ENCODE results near the gene TPK1. TPM values are rescaled to one million over a fixed set of nuclear protein-coding genes. Genes with fewer than 3 reads are reported as not detected.

Gene TPK1
- polyA plus RNA-seq, 1 experiment = 1.2 TPM

DNA sequence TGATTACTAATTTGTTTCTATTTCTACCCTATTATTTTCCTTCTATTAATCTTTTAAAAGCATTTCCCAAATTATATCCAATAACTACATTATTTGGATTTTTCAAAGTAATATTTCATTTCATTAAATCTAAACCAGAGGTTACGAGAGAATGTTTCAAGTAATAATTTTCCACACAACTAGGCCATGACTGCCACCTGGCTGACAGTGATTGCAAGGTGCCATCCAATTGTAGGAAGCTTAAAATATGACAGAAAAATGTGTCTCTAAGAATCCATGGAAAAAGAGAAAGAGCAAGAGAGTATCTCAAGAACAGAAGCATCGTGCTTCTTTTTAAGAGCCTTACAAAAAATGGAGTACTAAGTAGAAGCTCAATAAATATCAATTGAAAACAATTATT is 48.7 kb downstream of the TPK1 start:
- no peak overlapping the region for H3K4me3 ChIP-seq (ENCODE audit: low read depth, low read length)
- TF ChIP-seq, protein P1, sequence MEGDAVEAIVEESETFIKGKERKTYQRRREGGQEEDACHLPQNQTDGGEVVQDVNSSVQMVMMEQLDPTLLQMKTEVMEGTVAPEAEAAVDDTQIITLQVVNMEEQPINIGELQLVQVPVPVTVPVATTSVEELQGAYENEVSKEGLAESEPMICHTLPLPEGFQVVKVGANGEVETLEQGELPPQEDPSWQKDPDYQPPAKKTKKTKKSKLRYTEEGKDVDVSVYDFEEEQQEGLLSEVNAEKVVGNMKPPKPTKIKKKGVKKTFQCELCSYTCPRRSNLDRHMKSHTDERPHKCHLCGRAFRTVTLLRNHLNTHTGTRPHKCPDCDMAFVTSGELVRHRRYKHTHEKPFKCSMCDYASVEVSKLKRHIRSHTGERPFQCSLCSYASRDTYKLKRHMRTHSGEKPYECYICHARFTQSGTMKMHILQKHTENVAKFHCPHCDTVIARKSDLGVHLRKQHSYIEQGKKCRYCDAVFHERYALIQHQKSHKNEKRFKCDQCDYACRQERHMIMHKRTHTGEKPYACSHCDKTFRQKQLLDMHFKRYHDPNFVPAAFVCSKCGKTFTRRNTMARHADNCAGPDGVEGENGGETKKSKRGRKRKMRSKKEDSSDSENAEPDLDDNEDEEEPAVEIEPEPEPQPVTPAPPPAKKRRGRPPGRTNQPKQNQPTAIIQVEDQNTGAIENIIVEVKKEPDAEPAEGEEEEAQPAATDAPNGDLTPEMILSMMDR (IDR thresholded peaks at IDR 0.05; ENCODE audit: insufficient read depth, low read depth, low read length) = no peak
- ChIA-PET CTCF (no interaction called here), POLR2A (no interaction called here)
- no peak for DNase-seq (ENCODE audit: low read depth)
- H3K27me3 ChIP-seq (ENCODE audit: control insufficient read depth, insufficient read depth, low read length) = no peaks in the 10 kb centered on the region
- no peaks in the 10 kb centered on the region for H3K36me3 ChIP-seq (ENCODE audit: control insufficient read depth, insufficient read depth, low read length)

DNA sequence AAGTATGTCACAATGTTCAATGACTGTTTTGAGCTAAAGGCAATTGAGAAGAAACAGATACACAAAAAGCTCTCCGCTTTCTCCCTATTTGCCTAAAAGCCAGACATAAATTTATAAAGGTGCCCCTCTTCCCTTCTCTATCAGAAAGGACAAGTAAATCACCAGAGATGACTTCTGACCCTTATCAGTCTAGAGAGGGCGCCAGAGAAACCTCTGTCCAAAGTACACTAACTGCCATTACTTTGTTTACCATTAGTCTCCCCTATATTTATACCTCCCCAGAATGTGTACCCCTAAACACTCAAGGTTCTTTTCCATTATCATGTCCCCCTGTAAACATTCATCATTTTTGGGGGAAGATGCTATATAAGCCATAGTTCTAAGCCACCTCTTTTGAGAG is 49.3 kb downstream of the TPK1 start:
- no peak overlapping the region for H3K4me3 ChIP-seq (ENCODE audit: low read depth, low read length)
- no peaks in the 10 kb centered on the region for H3K27me3 ChIP-seq (ENCODE audit: control insufficient read depth, insufficient read depth, low read length)
- H3K36me3 ChIP-seq (ENCODE audit: control insufficient read depth, insufficient read depth, low read length) = no peaks in the 10 kb centered on the region
- TF ChIP-seq, protein P1 (IDR thresholded peaks at IDR 0.05; ENCODE audit: insufficient read depth, low read depth, low read length) = no peak
- CTCF ChIA-PET = no interaction called here
- POLR2A ChIA-PET = no interaction called here
- DNase-seq (ENCODE audit: low read depth) = no peak

DNA sequence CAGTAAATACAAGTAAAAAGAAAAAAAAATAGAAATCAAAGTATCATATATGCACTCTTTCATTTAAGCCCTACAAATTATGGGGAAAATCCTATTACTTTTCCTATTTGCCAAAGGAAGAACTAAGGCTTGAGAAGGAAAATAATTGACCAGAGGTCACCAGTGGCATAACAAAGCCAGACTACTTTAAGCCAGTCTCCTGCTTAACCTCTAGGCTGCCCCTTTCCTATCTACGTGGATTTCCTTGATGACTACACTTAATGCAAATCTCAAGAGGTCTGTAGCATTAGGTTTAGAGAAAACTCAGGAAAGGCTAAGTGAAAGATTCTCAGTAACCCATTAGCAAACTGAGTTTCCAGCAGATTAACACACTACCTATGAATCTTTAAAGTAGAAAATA is 49.8 kb downstream of the TPK1 start:
- Histone ChIP-seq H3K4me3 (ENCODE audit: low read depth, low read length) (no peak overlapping the region), H3K27me3 (ENCODE audit: control insufficient read depth, insufficient read depth, low read length) (no peaks in the 10 kb centered on the region), H3K36me3 (ENCODE audit: control insufficient read depth, insufficient read depth, low read length) (no peaks in the 10 kb centered on the region)
- ChIA-PET CTCF (no interaction called here), POLR2A (no interaction called here)
- TF ChIP-seq, protein P1 (IDR thresholded peaks at IDR 0.05; ENCODE audit: insufficient read depth, low read depth, low read length) = no peak
- DNase-seq (ENCODE audit: low read depth) = no peak

DNA sequence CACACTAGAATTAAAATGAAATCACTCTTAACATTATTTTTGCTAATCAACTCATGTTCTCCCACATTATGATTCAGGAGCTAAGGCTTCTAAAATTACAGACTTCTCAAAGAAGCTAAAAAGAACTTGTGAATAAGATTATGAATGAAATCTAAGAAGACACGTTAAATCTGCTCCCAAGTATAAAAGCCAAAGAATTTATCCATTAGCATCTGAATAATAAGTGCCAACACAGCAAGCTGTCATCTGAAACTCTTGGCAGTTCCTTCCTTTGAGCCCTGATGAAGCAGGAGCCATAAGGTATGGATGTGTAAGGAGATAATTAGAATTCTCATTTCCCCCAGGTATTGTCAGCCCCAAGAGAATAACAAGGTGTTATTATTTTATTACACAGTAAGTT is 50.3 kb downstream of the TPK1 start:
- TF ChIP-seq, protein P1 (IDR thresholded peaks at IDR 0.05; ENCODE audit: insufficient read depth, low read depth, low read length) = no peak
- CTCF ChIA-PET = no interaction called here
- POLR2A ChIA-PET = no interaction called here
- Histone ChIP-seq H3K36me3 (ENCODE audit: control insufficient read depth, insufficient read depth, low read length) (no peaks in the 10 kb centered on the region), H3K27me3 (ENCODE audit: control insufficient read depth, insufficient read depth, low read length) (no peaks in the 10 kb centered on the region), H3K4me3 (ENCODE audit: low read depth, low read length) (no peak overlapping the region)
- DNase-seq (ENCODE audit: low read depth) = no peak

DNA sequence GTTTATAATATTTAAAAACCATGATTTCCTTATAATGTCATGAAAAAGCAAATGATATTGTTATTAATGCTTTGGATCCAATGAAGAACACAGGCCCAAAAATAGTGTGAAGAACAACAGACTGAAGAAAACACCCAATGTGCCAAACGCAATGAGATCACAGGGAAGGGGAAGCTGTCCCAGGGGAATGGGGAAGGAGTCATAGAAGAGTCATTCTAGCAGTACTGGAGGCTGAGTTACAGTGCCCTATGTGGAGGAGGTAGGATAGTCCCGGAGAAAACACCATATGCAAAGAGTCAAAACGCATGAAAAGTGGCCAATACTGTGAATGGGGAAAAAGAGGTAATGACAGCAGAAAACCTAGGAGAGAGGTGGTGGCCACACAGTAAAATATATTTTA is 50.9 kb downstream of the TPK1 start:
- TF ChIP-seq, protein P1 (IDR thresholded peaks at IDR 0.05; ENCODE audit: insufficient read depth, low read depth, low read length) = no peak
- H3K36me3 ChIP-seq (ENCODE audit: control insufficient read depth, insufficient read depth, low read length) = no peaks in the 10 kb centered on the region
- H3K27me3 ChIP-seq (ENCODE audit: control insufficient read depth, insufficient read depth, low read length) = no peaks in the 10 kb centered on the region
- H3K4me3 ChIP-seq (ENCODE audit: low read depth, low read length) = no peak overlapping the region
- CTCF ChIA-PET = no interaction called here
- POLR2A ChIA-PET = no interaction called here
- DNase-seq (ENCODE audit: low read depth) = no peak

All from BJ (cell line).